NCI-H526 treated with DMSO at 0.1 percent for 48 hours (cell line): ENCODE measurements around the gene MAST3.
A peak's percentile ranks its signal among the peaks of the same experiment; 100 is the strongest.

Source experiments
- DNase-seq: peaks from one replicate; lab custom pipeline; 2025; lab: John Stamatoyannopoulos, UW

Gene MAST3

DNA sequence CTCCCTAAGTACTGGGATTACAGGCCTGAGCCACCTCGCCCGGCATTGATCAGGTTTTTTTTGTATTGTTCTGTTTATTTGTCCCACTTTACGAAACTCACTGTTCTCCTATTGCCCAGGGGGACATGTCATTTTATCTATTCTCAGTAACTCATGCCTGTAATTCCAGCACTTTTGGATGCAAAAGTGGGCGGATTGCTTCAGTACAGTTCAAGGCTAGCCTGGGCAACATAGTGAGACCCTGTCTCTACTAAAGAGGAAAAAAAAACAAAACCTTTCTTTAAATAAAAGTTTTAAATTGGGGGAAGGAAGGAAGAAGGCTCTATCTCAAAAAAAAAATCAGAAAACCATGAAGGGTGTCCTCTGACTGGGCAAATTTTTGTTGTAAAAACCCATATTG, 92.7 kb downstream of the MAST3 start:
- DNase-seq = no peak

DNA sequence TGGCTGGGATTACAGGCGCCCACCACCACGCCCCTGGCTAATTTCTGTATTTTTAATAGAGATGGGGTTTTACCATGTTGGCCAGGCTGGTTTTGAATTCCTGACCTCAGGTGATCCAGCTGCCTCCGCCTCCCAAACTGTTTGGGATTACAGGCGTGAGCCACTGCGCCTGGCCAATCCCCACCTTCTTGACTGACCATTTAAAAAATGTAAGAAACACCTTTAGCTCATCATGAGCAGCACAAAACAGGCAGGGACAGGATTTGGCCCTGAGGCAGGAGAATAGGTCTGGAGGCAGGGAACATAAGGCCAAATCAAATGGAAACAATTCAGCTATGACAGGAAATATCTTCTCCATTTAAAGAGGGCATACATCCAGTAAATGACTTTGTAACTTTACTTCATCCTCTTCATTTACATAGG, 94.1 kb downstream of the MAST3 start:
- no peak for DNase-seq

DNA sequence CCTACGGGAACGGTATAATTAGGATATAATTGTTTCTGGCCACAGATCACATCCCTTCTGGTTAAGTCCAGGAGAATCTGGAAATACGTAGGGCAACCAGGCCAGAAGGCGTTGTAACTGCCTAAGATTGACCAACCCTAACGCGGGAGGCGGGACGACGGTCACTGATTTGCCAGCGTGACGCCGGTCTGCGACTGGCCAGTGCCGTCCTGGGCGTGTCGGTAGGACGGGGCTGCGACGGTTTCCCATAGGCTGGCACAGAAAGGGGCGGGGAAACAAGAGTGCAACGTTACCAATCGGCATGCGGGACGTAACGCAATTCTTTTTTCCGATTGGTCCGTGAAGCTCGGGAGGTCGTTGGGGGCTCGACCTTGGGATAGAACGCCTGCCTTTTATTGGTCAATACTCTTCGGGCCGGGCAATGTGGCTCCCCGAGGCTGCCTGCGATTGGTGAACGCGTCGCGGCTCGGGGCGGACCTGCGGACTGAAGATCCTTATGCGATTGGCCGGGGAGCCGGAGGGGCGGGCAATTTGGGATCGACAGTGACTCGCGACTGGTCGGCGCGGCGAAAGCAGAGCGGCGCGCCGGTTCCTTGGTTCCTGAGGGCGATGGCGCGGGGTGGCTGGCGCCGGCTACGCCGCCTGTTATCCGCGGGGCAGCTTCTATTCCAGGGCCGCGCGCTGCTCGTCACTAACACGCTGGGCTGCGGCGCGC, 95.3 kb downstream of the MAST3 start, which contains the start of gene MPV17L2:
TSS of gene MPV17L2 (plus strand) at position 546 of the 715 bp plus-strand sequence. CDS start at position 610, 64 bp downstream.
- DNase-seq = peak; percentile 98

DNA sequence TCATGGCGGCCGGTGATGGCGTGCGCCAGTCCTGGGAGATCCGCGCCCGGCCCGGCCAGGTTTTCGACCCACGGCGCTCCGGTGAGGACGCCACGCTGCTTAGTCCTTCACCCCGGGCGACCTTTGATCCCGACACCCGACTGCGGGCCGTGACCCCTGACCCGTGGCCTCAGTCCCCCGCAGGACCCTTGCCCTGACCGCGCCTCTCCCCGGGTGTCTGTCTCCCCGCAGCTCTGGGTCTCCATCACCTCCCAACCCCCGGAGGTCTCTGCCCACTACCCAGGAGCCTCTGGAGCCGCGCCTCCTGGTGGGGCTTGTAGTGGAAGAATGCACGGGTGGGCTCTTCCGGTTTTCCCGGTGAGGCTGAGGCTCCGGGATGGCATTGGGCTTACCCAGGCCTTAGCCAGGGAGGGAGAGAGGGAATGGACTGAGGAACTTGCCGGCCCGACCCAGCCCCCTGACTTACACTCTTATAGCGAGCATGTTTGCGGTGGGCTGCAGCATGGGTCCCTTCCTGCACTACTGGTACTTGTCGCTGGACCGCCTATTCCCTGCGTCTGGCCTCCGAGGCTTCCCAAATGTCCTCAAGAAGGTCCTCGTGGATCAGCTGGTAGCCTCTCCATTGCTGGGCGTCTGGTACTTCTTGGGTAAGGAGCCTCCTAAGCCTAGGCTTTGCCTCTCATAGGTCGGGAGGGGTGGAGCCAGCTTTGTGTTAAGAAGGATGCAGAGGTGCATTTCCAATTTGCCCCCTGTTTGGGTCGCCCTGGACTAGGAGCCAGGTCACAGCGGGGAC, 96.0 kb downstream of the MAST3 start:
- DNase-seq = no peak

DNA sequence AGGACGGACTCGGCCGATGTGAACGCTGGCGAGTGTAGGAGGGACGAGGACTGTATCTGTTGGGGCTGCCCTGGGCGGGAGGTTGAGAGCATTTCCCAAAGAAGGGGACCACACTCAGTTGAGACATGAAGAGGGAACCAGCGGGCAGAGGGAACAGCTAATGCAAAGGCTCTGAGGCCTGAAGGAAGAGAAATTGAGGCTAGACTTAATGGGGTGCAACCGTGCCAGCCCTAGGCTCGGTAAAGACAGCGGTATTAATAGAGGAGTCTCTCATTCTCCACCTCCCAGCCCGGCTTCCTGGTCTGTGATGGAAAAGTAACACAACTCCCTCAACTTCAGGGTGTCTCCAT, 96.6 kb downstream of the MAST3 start:
- DNase-seq = no peak

DNA sequence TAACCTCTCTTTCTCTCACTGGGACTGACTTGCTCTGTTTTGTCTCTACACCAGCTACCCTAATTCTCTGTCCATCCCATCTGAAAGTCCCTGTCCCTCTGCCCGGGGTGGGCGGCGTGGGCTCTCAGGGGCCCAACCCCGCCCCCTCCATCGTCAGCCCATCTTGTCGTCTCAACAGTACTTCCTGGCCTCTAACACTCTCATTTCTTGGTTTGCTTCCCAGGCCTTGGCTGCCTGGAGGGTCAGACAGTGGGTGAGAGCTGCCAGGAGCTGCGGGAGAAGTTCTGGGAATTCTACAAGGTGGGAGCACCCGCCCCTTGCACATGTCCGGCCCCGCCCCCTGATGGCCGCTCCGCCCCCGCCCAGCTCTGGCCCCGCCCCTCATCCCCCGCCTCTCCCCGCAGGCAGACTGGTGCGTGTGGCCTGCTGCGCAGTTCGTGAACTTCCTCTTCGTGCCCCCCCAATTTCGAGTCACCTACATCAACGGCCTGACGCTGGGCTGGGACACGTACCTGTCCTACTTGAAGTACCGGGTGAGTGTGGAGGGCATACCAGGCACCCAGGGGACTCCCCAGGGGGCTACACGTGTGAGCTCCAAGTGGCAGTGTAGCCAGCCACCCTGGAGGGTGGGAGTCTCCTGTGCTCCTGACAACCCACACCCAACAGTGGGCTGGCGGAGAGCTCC, 97.1 kb downstream of the MAST3 start:
- no peak for DNase-seq

DNA sequence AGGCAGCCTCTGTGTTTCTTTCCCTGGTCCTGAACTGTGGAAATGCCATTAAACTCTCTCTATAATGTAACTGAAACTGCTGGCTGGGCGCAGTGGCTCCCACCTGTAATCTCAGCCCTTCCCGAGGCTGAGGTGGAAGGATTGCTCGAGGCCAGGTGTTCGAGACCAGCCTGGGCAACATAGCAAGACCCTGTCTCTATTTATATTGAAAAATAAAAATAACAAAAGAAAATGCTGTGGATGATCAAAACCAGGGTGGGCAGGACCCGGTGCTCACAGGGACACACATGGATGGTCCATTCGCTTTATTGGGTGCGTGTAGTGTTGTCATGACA, 98.9 kb downstream of the MAST3 start:
- DNase-seq = no peak

DNA sequence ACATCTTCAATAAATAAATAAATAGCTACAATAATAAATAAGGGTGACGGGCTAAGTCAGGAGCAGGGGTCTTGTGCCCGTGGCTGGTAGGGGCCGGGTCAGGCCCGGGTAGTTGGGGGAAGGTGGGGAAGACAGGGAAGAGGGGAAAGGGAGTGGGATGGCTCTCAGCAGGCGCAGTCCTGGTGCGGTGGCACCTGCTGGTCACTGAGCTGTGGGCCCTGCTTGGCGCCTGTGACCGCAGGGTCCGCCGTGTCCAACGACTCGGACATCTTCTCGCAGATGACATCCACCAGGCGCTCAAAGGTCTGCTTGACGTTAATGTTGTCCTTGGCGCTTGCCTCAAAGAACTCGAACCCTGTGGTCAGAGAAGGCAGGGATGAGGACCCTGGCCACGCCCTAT, 99.7 kb downstream of the MAST3 start:
- no peak for DNase-seq

DNA sequence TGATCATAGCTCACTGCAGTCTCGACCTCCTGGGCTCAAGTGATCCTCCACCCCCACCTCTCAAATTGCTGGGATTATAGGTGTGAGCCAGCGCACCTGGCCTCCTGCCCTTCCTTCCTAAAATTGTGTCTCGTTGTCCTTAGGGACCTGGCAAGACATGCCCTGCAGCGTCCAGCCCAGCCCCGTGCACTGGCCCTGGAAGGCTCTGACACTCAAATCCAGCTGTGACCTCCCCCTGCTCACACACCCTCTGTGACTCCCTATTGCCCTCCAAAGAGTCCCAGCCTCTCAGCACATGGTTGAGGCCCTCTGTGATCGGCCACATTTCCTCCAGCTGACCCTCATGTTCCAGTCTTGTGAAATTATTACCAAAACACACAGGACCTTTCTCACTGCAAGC, 100.4 kb downstream of the MAST3 start:
- DNase-seq = no peak

DNA sequence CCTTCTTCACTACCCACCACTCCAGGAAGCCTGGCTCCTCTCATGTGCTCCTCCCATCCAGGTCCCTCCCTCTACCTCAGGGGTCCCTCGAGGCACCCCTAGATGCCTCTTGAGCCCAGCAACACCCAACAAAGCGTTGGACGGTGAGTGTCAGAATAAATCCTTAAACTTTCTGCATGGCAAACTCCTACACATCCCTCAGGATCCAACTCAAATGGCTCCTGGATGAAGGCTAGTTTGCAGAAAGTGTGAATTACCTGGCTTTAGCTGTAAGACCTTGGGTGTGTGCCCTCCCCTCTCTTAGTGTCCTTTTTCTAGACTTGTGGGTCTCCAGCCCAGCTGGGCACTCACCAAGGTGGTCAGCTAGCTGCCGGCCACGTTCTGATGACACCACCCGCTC, 100.8 kb downstream of the MAST3 start:
- no peak for DNase-seq
